Measurements from ENCODE around the gene CDK2AP2.

CDK2AP2 gene

GRCh38 chr11:67503119-67504004 lies 4.6 kb downstream of the CDK2AP2 start:
- no peak for DNase-seq

DNA sequence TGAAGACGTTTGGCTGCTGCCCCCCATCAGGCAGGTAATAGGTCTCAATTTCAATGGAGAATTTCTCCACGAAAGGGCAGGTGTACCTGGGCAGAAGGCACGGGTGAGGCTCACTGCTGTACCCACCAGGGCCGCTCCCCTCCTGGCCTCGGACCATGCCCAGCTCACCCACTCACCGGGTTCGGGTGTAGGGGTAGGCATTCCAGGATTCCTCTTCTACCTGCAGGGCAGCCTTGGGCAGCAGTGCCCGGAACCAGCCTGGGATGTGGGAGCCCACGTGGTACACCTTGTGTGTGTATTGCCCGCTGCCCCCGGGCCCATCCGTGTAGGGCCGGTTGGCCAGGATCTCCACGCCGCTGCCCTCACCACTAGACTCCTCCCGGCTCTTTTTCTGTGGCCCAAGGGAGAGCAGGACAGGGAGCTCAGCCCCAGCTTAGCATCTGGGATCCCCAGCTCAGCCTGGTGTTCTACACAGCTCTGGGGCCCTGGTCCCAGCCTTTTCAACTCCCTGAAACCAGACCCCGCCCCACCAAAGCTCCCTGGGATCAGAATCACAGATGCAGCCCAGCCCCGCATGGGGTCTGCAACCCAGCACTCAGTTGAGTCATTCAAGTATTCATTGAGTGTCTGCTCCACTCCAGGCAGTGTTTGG lies 5.5 kb downstream of the CDK2AP2 start:
- no peak for DNase-seq

GRCh38 chr11:67501854-67502253 lies 6.1 kb downstream of the CDK2AP2 start:
- DNase-seq = no peak

- DNase-seq = no peak
Observed at GRCh38 chr11:67500831-67501715, 6.9 kb downstream of the CDK2AP2 start.

GRCh38 chr11:67500484-67500821 lies 7.5 kb downstream of the CDK2AP2 start:
- DNase-seq = no peak

DNA sequence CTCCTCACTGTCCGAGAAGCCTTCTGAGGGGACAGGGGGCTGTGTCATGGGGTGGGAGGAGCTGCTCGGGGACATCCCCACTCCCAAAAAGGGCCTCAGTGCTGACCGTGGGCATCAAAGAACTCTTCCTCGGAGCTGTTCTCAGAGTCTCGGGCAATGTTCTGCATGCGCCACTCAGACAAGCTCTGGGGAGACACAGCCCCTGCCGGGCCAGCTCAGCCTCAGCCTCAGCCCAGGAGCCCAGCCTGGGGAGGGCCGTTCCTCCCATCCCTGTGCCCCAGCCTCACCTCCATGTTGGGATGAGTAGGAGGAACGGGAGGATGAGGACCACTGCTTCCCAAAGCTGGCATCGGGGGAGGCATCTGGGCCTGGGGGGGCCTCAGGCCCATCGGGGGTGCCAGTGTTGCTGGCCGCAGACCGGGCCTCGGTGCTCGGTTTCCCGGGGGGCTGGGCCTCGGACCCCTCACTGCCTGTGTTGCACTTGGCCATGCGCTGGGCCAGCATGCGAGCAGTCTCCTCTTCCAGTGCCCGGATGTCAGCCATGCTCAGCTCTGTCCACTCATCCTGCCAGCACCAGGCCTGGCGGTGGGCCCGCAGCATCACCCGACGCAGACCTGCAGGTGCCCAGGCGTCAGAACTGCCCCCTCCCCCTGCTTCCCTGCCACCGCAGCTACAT lies 8.0 kb downstream of the CDK2AP2 start:
- DNase-seq = no peak

GRCh38 chr11:67498544-67498972 lies 9.4 kb downstream of the CDK2AP2 start:
- DNase-seq = no peak

DNA sequence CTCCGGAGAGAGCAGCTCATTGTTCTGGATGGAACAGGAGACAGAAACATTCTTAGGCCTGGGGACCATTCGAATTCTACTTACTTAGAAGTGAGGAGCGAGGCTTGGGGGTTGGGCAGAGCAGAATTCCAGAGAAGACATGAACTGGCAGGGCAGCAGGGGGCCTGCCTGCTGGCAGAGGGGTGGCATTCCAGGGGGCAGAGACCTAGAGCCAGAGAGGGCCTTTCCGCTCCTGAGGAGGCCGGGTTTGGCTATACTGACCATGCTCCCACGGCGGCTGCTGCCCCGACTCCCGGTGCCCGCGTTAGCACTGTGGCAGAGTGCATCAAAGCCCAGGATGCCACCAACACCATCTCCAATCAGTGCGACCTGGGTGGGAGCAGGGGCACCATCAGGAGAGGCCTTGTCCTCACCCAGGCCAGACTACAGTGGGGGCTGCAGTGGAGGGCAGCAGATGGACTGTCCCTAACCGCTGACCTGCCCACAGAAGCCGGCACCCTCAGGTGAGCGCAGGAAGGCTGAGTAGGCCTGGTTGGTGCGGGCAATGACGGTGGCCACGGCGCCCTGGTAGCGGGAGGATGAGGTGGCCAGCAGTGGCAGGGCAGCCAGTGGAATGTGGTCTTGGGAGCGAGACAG lies 10.2 kb downstream of the CDK2AP2 start:
- no peak for DNase-seq

- DNase-seq = no peak
Observed at GRCh38 chr11:67496113-67496512, 11.8 kb downstream of the CDK2AP2 start.

GRCh38 chr11:67495234-67496005 lies 12.5 kb downstream of the CDK2AP2 start:
- DNase-seq = no peak

GRCh38 chr11:67494371-67495233 lies 13.4 kb downstream of the CDK2AP2 start:
- no peak for DNase-seq

GRCh38 chr11:67493548-67494370 lies 14.2 kb downstream of the CDK2AP2 start:
- no peak for DNase-seq

DNA sequence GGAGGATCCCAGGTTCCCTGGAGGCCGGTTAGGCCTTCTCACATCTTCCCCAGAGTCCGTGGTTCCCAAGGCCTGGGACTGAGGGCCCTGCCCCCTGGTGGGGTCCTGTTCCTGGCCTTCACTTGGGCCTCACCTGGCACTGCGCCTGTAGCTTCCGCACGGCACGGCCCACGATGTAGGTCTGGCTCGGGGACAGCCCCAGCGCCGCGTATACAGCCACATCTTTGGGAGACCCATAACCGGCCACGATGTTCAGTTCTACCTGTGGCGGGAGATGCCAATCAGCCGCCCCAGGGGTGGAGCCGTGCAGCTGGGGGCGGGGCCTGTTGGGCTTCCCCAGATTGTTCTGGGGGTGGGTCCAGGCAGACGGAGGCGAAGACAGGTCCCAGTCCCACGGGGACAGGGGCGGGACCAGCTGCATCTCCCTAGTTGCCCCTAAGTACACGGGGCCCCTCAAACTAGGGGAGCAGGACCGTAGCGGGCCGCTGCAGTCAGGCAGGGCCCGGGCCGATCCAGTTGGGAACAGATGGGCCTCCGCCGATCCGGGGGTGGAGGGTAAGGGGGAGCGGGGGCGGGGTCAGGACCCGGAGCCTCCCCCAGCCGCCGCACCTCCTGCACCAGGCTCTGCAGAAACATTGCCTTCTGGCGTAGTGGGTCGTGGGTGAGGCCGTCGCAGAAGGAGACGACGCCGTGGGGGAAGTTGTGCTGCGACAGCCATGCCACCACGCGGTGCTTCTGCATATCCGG lies 15.0 kb downstream of the CDK2AP2 start:
- no peak for DNase-seq

DNA sequence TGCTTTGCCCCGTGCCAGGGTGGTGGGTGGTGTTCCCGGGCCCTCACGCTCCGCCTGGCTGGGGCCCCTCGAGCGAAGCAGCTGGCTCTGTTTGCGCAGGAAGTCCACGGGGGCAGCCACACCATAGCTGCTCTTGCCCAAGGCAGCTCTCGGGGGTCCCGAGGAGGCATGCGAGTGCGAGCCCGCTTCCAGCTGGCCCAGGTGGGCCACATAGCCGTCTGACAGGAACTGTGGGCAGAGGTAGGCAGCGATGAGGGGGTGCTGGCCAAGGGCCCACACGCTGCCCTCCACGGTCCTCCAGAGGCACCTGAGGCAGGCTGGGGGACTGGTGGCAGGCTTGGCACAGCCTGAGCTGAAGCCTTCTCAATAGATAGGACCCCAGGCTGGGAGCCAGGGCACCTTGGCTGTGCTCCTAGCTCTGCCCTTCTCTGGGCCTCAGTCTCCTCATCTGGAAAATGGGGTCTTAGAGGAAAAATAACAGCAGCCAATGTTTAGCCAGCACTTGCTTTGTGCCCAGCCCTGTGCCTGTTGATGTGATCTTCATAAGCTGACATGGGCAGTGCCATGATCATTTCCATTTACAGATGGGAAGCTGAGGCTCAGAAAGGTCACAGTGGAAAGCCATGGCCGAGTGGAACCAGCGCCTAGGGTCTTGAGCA lies 15.8 kb downstream of the CDK2AP2 start:
- DNase-seq = no peak

- DNase-seq = no peak
Observed at GRCh38 chr11:67491276-67492068, 16.5 kb downstream of the CDK2AP2 start.

DNA sequence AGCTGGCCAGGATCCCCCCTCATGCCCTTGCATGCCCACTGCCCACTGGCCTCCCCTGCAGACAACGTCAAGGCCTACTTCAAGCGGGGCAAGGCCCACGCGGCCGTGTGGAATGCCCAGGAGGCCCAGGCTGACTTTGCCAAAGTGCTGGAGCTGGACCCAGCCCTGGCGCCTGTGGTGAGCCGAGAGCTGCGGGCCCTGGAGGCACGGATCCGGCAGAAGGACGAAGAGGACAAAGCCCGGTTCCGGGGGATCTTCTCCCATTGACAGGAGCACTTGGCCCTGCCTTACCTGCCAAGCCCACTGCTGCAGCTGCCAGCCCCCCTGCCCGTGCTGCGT lies 17.3 kb downstream of the CDK2AP2 start:
- DNase-seq = no peak
